ENCODE measurements around the gene SPSB2.

DNA sequence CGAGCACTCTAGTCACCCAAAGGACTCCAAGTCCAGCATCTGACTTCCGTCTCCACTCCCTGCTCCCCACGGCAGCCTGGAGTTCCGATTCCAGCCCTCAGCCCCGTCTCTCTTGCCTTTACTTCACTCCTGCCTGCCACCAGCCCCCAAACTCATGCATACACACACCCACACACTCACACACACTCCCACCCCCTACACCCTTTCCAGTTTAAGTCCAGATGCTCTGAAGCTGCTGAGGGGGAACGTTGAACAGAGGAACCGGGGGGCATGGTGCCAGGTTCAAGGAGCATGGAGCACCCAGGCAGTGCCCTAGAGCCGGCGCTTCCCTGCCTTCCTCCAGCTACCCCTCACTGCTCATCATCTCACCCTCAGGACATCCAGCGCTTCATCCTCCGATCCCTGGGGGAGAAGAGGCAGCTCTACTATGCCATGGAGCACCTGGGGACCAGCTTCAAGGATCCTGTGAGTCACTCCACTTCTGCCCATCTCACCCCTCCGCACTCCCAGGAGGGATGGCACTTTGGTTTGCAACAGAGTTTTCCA lies 41.6 kb downstream of the SPSB2 start:
- TF ChIP-seq EZH2 (IDR thresholded peaks at IDR 0.05; ENCODE audit: borderline replicate concordance, low read length) (no peak), CTCF (conservative IDR thresholded peaks at IDR 0.05 in 1 of 2, IDR thresholded peaks at IDR 0.05 in 1 of 2; ENCODE audit: extremely low read depth in 1 of 2, insufficient read depth in 1 of 2, low read depth in 1 of 2, low read length in 2 of 2) (no peak)
